ENCODE data around the gene COL11A2. TPM values are rescaled to one million over a fixed set of nuclear protein-coding genes. Genes with fewer than 3 reads are reported as not detected.

Gene COL11A2
- total RNA-seq, 1 experiment from 2014 or later, result 7.6 TPM

DNA sequence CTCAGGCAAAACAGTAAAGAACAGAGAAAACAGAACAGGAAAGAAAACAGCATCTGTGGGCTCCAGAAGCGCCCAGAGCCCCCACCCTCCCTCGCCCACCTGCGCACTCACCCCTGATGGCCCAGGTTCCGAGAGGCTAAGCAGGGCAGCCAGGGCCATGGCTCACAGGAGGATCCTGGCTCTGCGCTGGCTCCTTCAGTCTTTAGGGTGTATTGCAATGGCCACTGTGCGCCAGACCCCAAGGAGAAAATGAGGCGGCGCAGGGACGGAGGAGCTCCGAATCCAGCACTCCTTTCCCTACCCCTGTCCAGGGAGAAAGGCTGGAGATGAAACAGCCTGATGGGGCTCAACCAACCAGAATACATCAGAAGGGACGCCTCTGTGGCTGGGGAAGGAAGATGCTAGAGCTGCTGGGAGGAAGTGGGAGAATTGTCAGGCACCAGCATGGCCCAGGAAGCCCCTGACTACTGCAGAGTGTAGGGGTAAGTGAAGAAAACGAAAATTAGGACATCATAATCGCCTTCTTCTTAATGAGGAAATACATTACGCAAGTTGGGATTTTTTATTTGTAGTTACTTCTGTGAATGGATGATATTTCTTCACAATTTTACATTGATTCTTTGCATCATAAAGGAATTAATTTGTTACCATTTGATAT lies 49.0 kb downstream of the COL11A2 start:
- DNase-seq (ENCODE audit: low read depth, low spot score), result no peak
- no peaks in the 10 kb centered on the region for H3K27me3 ChIP-seq (ENCODE audit: insufficient read depth, low read length)
- BruUV-seq (replicated peaks), result no TSS peak
- H3K4me3 ChIP-seq (replicated peaks in 1 of 2; ENCODE audit: low read depth in 1 of 2, low read length in 2 of 2), result no peak overlapping the region
- no peaks in the 10 kb centered on the region for H3K36me3 ChIP-seq (ENCODE audit: control insufficient read depth in 1 of 2, insufficient read depth in 2 of 2, low read length in 2 of 2)
- no peaks in the 10 kb centered on the region for H3K79me2 ChIP-seq (ENCODE audit: insufficient read depth, low read length)
- RAD21 ChIA-PET (ENCODE audit: low non-redundant PET in 1 of 2, low total read pairs in 2 of 2, uncharacterized antibody in 2 of 2, unreplicated experiment in 2 of 2), result no interaction called here
- no peak overlapping the region for H3K27ac ChIP-seq (ENCODE audit: low read depth, low read length)
- no peak overlapping the region for H3K4me2 ChIP-seq (ENCODE audit: low read length)
- intact Hi-C loops (cut with micrococcal nuclease), result no loop called here
- TF ChIP-seq, protein P1, sequence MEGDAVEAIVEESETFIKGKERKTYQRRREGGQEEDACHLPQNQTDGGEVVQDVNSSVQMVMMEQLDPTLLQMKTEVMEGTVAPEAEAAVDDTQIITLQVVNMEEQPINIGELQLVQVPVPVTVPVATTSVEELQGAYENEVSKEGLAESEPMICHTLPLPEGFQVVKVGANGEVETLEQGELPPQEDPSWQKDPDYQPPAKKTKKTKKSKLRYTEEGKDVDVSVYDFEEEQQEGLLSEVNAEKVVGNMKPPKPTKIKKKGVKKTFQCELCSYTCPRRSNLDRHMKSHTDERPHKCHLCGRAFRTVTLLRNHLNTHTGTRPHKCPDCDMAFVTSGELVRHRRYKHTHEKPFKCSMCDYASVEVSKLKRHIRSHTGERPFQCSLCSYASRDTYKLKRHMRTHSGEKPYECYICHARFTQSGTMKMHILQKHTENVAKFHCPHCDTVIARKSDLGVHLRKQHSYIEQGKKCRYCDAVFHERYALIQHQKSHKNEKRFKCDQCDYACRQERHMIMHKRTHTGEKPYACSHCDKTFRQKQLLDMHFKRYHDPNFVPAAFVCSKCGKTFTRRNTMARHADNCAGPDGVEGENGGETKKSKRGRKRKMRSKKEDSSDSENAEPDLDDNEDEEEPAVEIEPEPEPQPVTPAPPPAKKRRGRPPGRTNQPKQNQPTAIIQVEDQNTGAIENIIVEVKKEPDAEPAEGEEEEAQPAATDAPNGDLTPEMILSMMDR (IDR thresholded peaks at IDR 0.05 in 2 of 3, conservative IDR thresholded peaks at IDR 0.05 in 1 of 3; ENCODE audit: borderline replicate concordance in 1 of 3, insufficient read depth in 1 of 3, low read depth in 2 of 3, low read length in 2 of 3), result peak in 2 of 3 experiments; percentile 38 to 48; a peak in 4 of 6 replicates
- TF ChIP-seq YY1 (IDR thresholded peaks at IDR 0.05; ENCODE audit: extremely low read depth, insufficient replicate concordance, low read depth, low read length) (no peak), POLR2A (IDR thresholded peaks at IDR 0.05; ENCODE audit: borderline replicate concordance, extremely low read depth, insufficient read depth, insufficient read length) (no peak), EGR1 (IDR thresholded peaks at IDR 0.05; ENCODE audit: low read depth) (no peak), FOSL1 (IDR thresholded peaks at IDR 0.05; ENCODE audit: low read depth) (no peak)
- TF ChIP-seq, protein P2, sequence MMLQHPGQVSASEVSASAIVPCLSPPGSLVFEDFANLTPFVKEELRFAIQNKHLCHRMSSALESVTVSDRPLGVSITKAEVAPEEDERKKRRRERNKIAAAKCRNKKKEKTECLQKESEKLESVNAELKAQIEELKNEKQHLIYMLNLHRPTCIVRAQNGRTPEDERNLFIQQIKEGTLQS (IDR thresholded peaks at IDR 0.05), result no peak
- TF ChIP-seq, protein P3, sequence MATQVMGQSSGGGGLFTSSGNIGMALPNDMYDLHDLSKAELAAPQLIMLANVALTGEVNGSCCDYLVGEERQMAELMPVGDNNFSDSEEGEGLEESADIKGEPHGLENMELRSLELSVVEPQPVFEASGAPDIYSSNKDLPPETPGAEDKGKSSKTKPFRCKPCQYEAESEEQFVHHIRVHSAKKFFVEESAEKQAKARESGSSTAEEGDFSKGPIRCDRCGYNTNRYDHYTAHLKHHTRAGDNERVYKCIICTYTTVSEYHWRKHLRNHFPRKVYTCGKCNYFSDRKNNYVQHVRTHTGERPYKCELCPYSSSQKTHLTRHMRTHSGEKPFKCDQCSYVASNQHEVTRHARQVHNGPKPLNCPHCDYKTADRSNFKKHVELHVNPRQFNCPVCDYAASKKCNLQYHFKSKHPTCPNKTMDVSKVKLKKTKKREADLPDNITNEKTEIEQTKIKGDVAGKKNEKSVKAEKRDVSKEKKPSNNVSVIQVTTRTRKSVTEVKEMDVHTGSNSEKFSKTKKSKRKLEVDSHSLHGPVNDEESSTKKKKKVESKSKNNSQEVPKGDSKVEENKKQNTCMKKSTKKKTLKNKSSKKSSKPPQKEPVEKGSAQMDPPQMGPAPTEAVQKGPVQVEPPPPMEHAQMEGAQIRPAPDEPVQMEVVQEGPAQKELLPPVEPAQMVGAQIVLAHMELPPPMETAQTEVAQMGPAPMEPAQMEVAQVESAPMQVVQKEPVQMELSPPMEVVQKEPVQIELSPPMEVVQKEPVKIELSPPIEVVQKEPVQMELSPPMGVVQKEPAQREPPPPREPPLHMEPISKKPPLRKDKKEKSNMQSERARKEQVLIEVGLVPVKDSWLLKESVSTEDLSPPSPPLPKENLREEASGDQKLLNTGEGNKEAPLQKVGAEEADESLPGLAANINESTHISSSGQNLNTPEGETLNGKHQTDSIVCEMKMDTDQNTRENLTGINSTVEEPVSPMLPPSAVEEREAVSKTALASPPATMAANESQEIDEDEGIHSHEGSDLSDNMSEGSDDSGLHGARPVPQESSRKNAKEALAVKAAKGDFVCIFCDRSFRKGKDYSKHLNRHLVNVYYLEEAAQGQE (IDR thresholded peaks at IDR 0.05; ENCODE audit: low read depth), result no peak
- H3K4me1 ChIP-seq (ENCODE audit: control insufficient read depth in 1 of 2, insufficient read depth in 2 of 2, low read length in 2 of 2), result 0 out of 4 replicates have a peak, but pooled peaks cover 0 to 5% of the 10 kb centered on the region in 2 experiments
- no peak overlapping the region for H2AFZ ChIP-seq (ENCODE audit: low read depth, low read length, poor library complexity, severe bottlenecking)
- H3K9ac ChIP-seq (ENCODE audit: low read length), result no peak overlapping the region
- POLR2A ChIA-PET, result no interaction called here
- H3K9me2 ChIP-seq (ENCODE audit: insufficient read depth), result no peaks in the 10 kb centered on the region
- H3K9me3 ChIP-seq (ENCODE audit: control insufficient read depth in 1 of 2, insufficient read depth in 1 of 2, low read depth in 1 of 2, low read length in 2 of 2), result no peaks in the 10 kb centered on the region
- no peaks in the 10 kb centered on the region for H4K20me1 ChIP-seq (ENCODE audit: insufficient read depth)
- CTCF ChIA-PET, result interaction anchor here (2.0 kb wide), 1 partner anchor 17 kb away, joined by 8 read pairs; no protein-coding TSS in a partner anchor
- peak; percentile 53; the same call in 1 of the 2 replicates for ATAC-seq
